GM21576 (cell line): ENCODE data around the gene ASCC2.
"Not testable (repeated sequence)": the region's sequence is repeated elsewhere in the genome, so short reads cannot be mapped to it uniquely, and the experiment has no call there.

Experiments used
- ATAC-seq: cut with Tn5 transposase; IDR thresholded peaks from one replicate; pipeline ENCODE4 v1.9.1; 2021; ENCODE audit warnings: mild to moderate bottlenecking, moderate library complexity; ENCODE audit not compliant: unreplicated experiment

ASCC2 gene

DNA sequence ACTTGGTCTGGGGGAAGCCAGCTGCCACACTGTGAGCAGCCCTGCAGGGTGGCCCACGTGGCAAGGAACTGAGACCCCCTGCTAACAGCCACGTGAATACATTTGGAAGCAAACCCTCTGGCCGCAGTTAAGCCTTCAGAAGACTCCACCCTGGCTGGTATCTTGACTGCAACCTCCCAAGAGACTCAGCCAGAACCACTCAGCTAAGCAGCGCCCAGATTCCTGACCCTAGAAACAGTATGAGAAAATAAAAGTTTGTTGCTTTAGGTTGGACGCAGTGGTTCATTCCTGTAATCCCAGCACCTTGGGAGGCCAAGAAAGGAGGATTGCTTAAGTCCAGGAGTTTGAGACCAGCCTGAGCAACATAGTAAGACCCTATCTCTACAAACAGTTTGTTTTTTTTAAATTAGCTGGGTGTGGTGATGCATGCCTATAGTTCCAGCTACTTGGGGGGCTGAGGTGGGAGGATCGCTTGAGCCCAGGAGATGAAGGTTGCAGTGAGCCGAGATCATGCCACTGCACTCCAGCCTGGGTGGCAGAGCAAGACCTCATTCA is 79.9 kb downstream of the ASCC2 start:
- no peak for ATAC-seq

DNA sequence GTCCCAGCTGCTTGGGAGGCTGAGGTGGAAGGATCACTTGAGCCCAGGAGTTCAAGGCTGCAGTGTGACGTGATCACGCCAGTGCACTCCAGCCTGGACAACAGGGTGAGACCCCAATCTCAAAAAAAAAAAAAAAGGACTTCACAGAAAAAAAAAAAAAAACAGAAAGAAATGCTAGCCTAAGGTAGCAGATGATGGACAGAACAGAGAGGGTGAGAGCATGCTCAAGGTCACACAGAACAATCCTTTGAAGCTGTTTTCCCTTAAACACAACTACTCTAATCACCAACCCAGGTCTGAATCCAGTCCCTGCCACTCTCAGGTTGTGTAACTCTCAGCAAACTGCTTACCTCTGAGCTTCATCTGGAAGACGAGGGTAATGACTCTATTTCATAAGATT is 81.0 kb downstream of the ASCC2 start:
- ATAC-seq, result no peak

DNA sequence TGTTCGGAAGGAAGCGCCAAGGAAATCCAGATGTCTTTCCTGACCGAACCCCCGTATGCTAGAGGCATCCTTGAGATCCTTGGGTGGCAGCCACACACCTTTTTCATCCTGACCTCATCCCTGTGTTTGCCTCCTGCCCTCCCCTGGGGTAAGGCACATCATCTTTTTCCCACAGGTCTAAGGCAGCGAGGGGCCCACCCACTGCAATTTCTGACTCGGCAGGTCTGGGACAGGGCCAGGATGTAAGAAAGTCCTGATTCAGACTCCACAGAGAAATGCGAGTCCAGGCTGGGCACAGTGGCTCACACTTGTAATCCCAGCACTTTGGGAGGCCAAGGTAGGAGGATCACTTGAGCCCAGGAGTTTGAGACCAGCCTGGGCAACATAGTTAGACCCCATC is 81.7 kb downstream of the ASCC2 start:
- no peak for ATAC-seq

DNA sequence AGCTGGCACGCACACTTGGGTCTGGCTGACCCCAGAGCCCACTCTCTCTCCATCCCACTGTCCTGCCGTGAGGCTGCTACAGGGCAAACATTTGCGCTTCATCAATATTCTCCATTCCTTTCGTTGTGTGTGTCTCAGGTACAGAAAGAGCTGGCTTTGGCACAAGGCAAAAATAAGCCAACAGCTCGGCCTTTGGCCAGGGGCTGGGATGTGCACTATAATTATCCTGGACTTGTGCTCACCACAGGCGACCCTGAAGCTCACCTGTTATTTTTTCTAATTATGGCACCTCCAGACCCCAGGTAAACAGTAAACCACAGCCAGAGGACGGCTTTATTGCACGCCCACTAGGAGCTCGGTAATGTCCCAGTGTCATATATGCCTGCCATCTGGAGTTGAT is 82.2 kb downstream of the ASCC2 start:
- no peak for ATAC-seq

DNA sequence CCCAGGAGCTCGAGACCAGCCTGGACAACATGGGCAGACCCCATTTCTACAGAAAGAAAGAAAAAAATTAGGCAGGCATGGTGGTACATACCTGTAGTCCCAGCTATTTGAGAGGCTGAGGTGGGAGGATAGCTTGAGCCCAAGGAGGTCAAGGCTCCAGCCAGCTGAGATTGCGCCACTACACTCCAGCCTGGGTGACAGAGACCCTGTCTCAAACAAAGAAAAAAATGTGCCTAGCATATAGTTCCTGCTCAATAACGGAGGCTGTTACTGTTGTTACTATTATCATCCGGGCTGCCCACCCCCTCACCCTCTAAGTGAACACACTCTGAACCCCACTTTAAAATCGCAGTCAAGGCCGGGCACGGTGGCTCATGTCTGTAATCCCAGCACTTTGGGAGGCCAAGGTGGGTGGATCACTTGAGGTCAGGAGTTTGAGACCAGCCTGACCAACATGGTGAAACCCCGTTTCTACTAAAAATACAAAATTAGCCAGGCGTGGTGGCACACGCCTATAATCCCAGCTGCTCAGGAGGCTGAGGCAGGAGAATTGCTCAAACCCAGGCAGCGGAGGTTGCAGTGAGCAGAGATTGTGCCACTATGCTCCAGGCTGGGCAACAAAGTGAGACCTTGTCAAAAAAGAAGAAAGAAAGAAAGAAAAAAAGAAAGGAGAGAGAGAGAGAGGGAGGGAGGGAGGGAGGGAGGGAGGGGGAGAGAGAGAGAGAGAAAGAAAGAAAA is 83.2 kb downstream of the ASCC2 start:
- not testable (repeated sequence) for ATAC-seq

DNA sequence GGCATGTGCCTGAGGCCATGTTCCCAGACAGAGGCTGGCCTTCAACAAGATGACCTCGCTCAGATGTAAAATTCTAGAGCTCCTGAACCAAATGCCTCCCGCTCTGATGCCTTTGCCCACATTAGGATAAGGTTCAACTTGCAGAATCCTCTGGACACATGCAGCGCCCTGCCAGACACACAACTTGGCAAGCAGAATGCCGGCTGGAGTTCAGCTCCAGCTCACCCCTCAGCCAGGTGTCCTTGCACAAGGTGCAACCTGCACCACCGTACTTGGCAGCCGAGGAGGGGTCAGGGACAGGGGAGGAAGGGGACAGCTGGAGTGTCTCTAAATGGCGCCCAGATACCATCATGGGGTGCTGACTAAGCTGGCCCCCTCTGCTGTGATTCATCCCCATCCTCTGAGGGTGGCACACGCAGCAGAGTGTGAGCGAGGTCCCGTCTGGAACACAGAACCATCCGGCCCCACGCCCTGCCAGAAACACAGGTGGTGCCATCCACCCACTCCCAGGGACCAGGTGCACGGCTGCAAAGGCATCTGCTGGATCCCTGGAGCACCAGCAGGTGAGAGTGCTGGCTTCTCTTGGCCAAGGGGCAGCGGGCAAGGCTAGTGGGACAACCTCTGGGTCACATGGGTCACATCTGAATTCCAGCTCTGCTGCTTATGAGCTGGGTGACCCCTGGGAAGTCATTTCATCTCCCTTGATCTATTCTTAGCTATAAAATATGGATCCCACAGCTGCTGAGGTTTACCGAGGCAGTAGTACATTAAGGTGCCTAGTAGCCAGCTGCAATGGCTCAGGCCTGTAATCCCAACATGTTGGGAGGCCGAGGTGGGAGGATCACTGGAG is 84.0 kb downstream of the ASCC2 start:
- ATAC-seq, result no peak

DNA sequence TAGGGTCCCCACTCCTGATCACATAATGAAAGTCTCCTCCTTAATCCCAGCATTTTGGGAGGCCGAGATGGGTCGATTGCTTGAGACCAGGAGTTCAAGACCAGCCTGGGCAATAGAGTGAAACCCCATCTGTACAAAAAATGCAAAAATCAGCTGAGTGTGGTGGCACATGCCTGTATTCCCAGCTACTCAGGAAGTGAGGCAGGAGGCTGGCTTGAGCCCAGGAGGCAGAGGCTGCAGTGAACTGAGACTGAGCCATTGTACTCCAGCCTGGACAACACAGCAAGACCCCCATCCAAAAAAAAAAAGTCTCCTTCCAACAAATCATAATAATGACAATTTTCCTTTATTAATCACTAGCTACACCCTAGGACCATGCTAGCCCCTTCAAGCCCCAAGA is 86.4 kb downstream of the ASCC2 start:
- ATAC-seq, result no peak

DNA sequence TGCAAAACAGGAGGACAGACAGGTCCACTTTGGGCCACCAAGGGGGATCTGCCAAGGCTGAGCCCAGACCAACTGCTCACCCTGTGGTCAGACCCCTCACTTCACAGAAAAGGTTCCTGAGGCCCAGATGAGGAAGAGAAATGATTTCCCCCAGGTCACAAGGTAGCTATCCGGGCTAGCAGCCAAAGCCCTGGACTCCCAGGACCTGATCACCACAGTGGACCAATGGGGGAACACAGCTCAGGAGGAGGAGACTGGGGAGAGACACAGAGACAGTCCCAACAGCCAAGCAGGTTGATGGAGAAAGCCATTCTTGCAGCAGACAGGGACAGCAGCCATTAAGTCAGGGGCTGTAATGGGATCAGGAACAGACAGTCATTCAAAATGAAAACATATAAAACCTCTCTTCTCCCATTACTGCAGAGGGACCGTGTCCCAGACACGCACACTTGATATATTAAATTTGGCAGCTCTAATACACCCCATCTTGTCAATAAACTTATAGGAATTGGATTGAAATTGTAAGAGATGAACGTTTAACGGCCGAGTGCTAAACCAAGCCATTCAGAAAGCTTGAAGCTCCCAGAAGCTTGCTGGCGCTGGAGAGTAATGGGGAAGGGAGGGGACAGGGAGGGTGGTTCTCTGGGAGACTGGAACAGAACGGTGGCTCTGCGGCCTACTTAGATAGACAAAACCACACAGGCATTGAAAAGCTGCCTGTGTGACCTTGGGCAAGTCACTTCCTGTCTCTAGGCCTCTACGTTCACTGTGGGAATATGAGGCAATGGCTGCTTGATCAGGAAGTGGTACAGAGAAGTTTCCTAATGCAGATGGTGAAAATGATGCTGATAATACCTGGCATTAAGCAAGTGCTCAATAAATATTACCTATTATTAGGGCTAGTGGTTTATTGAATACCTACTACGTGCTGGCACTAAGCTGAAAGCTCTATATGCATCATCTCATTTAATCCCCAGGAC is 87.2 kb downstream of the ASCC2 start:
- no peak for ATAC-seq

DNA sequence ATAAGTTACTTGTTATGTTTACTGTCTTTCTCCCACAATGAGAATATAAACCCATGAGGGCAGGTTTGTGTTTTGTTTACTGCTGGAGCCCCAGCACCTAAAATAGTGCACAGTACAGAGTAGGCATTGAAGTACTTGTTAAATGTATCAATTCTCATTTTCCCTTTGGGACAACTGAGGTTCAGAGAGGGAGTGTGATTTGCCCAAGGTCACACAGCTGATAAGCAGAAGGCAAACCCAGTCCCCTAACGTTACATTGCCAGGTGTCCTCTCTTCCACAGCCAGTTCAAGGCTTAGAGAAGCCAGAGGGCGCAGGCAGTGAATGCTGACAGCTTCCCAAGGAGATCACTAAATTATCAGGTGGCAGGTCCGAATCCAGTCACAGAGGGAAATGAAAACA is 88.0 kb downstream of the ASCC2 start:
- no peak for ATAC-seq

DNA sequence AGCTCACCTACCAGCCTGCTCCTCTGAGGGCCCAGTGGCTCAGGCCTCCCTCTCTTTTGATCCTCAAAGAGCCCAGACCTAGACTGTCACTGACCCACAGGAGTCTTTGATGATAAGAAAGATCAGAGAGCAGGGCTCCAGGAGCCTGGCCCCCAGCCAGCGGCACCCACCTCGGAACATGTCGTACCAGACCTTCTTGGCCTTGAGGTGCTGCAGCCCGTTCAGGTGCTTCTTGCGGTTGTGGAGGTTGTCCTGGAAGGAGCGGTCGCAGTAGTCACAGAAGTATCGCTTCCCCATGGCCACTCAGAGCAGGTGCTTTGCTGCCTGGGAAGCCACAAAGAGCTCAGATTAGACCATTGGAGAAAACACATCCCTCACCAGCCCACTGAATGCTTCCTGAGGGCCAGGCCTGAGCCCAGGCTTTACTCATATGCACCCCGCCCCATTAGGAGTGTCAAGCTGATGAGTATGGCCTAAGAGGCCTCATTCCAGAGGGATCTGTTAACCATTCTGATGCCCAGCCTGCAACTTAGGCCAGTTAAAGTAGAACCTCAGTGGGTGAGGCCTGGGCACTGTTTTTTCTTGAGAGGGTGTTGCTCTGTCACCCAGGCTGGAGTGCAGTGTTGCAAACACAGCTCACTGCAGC is 89.7 kb downstream of the ASCC2 start:
- ATAC-seq, result no peak

DNA sequence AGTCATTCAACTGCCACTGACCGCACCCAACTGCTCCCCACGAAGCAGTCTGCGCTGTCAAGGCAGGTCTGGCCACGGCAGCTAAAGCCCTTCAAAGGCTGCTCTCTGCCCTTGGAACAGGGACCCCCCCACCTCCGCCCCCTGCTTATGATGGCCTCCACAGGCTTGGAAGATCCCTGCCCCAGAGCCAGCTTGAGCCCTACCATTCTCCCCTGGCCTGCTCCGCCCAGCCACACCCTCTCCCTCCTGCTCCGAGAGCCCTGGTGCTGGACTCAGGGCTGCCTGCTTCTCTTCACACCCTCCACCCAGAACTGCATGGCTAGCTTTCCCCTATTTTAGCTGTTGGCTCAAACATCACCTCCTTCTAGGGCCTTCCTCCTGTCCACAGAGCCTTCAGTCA is 90.2 kb downstream of the ASCC2 start:
- ATAC-seq, result no peak

DNA sequence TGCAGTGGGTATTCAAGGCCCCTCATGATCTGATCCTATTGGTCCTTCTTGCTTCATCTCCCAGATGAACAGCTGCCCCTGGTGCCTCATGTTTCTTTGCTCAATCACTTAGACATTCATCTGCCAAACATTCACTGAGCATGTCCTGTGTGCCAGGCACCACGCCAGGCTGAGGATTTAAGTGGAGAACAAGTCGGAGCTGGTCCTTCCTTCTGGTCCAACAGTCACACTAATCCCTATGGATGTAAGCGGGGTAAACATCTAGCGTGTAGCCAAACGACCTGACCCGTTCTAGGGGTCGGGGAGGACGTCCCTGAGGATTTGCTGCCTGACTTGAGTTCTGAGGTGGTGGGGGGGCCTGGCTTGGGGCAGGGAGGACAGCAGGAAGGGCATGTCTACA is 93.2 kb downstream of the ASCC2 start:
- ATAC-seq, result no peak

DNA sequence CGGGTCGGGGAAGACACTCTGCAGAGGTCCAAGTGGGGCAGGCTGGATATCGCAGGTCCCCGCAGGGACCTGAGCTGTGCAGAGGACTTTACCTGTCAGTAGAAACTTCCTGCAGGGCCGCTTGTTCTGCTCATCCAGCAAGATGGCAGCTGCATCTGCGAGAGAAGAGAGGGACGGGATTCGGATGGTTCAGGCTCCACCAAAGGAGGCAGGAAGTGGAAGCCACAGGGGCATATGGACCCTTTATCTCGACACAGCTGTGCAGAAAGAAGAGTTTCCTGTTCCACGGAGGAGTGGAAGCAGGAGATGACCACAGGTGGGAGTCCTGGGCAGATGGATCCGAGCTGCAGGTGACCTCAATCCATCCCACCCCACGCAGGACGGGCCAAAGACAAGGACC is 95.7 kb downstream of the ASCC2 start:
- no peak for ATAC-seq

DNA sequence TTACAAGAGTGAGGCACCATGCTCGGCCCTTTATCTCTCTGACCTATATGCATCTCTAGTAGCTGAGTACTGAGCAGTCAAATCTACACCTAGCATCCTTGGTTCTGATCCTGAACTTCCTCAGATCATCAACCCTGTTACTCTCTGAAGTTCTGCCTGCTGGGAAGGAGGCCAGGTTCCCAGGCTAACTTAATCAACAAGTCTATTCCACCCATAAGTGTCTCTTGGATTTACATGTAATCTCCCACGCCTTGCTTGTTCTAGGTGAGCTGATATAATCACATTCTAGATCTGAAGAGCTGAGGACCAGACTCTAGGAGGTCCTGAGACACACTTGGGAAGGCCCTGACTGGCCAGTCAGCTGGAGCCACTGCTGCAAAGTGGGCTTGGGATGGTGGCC is 96.1 kb downstream of the ASCC2 start:
- no peak for ATAC-seq

DNA sequence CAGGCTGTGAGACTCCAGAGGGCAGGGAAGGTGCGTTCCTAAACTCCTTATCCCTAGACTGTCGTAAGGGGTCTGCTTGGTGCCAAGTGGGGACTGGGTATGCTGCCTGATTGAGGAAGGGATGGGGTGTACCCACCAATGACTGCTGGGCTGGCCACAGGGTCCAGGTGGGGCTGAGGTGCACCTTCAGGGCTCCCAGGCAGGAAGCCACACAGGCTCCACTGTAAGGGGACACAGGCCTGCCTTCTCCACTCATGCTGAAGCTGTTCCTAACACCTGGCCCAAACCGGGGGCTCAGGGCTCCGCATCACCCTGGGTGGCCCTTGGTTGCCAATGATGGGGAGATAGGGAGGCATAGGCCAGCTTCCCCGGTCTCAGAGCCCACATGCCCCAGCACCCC is 97.9 kb downstream of the ASCC2 start:
- no peak for ATAC-seq

DNA sequence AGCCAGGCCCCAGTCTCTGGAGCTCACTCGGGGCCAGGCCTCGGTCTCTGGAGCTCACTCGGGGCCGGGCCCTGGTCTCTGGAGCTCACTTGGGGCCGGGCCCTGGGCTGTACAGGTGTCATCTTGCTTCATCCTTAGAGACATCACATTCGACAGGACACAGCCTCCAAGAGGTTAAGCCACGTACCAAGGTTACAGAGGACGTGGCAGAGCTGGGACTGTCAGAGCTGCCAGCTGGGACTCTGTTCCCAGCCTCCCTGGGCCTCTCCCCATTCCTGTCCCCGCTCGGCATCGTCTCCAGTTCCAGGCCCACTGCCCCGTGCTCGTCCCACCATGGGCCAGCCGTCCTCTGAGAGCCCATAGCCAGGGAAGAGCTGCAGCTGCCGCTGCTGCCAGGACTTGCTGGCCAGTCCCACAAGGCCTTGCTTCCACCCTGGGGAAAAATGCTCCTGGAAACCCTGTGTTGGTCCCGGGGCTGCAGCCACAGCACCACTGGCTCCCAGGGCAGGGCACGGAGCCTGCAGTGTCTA is 98.7 kb downstream of the ASCC2 start:
- ATAC-seq, result no peak
